Kidney tubule cell (primary cell): ENCODE data around the gene IGSF11.
"Not testable (repeated sequence)": the region's sequence is repeated elsewhere in the genome, so short reads cannot be mapped to it uniquely, and the experiment has no call there.

Experiments used
- DNase-seq: peaks from one replicate; pipeline ENCODE4 v3.0.0-alpha.2; 2018; ENCODE audit warnings: low spot score

IGSF11 gene, protein sequence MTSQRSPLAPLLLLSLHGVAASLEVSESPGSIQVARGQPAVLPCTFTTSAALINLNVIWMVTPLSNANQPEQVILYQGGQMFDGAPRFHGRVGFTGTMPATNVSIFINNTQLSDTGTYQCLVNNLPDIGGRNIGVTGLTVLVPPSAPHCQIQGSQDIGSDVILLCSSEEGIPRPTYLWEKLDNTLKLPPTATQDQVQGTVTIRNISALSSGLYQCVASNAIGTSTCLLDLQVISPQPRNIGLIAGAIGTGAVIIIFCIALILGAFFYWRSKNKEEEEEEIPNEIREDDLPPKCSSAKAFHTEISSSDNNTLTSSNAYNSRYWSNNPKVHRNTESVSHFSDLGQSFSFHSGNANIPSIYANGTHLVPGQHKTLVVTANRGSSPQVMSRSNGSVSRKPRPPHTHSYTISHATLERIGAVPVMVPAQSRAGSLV

DNA sequence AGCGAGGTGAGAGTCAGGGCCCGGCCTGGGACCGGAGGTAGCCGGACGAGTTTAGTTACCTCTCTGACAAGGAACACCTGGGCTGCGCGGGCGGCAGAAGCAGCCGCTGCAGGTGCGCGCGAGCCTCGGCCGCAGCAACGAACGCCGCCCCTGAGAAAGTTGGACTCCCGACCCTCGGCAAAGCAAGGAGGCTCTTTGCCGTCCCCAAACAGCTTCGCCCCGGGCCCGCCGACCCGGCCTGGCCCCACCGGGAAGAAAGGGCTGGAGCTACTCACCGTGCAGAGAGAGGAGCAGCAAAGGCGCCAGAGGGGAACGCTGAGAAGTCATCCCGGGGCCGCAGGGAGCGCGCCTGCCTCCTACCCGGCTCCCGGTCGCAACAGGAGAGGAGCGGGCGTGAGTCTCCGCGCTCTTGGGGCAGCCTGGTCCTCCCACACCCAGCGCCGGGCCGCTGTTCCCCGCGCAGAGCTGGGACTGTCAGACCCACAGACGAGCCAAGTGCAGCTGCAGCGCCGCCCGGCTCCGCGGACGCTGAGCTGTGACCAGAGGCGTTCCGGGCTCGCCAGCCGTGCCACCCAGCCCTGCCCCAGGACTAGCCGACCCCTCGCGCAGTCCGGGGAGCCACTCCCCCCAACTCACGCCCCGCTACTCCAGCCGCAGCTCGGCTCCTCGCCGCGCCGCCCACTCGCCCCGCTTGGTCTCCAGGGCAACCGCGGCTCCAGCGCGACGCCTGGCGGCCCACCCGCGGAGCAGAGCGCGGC lies at the start of gene IGSF11:
Gene IGSF11, minus strand, starts transcription at position 591 of the 758 bp plus-strand sequence. Its CDS starts 264 bp downstream, at position 327.
- DNase-seq: peak; percentile 65

GRCh38 chr3:119080364-119080763 lies 45.7 kb upstream of the IGSF11 start:
- DNase-seq: no peak

- no peak for DNase-seq
Observed at GRCh38 chr3:119073258-119074001, 38.8 kb upstream of the IGSF11 start.

- not testable (repeated sequence) for DNase-seq
Observed at GRCh38 chr3:119072451-119072850, 37.8 kb upstream of the IGSF11 start.

DNA sequence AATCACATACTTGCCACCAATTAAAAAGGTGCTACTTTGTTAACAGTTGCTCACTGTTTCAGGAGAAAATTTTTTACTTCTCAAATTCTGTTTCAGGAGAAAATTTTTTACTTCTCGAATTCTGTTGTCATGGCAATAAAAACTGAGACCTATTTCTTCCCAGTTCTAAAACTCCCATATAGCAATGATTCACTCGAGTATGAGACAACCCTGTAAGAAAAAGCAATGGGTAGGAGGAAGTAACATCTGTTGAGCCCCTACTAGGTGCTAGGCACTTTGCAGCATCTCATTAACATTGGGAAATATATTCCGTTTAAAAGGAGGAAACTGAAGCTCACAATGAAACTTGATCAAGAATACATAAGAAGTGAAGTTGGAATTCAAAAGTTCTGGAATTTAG lies 35.1 kb upstream of the IGSF11 start:
- no peak for DNase-seq

DNA sequence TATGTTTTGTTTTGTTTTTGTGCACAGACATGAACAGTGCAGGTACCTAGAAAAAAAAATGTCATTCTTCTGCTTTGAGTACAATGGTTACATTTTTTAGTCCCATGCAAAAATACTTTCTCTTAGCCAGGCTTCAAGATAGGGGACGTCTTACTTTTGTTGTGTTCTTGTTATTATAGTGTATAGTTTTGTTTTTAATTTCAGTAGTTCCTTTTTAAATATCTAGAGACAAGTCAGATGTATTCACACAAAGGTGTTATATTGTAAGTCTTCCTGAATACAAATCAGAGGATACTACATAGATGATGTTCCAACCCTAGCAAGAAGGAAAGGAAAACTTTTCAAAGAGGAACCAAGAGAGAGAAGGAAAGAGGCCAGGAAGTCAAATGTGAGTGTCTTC lies 28.8 kb upstream of the IGSF11 start:
- DNase-seq: no peak

DNA sequence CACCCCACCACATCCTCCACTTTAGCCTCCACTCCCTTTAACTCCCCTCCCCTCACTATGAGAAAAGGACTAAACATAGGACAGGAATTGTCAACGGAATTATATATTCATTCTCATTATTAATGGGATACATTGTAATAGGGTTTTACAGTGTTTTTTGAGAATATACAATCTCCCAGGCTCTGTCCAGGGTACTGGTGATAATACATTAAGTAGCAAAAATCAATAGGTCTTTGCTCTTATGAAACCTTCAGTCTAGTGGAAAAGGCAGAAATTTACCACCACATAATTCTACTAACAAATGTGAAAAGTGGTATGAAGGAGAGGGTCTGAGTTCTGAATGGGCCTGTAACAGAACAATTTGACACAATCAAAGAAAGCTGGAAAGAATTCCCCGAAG lies 28.2 kb upstream of the IGSF11 start:
- DNase-seq: no peak

GRCh38 chr3:119044593-119044992 lies 9.9 kb upstream of the IGSF11 start:
- DNase-seq: no peak

DNA sequence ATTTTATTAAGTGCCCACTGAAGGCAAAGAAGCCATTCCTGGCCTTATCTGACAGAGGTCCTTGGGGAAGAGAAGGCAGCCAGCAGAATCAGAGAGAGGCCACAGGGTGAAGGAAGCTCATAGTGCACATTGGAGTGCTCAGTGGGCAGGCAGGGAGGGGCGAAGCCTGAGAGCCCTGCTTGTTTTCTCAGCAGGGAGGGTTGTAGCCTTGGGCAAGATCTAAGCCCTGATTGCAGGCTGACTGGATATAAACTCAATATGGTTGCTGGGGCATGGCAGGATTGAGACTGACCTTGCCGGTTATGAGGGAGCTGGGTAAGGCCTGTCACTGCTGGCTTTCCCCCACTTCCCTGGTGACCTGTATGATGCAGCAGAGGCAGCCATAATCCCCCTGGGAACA lies 7.5 kb upstream of the IGSF11 start:
- no peak for DNase-seq

DNA sequence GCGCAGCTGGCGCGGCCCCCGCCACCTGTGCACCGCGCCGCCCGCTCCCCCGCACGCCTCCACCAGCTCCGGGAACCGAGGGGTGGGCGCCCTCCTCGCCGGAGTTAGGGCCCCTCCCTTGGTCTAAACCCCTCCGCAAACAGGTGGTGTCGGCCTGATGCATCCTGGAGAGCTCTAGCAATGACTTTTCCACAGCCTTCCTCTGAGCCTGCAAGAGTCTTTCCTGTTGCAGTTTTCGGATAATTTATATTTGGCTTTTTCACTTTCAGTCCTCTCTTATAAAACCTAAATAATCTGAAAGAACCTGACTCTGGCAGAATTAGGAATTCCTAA lies 334 bp upstream of the IGSF11 start:
- no peak for DNase-seq

DNA sequence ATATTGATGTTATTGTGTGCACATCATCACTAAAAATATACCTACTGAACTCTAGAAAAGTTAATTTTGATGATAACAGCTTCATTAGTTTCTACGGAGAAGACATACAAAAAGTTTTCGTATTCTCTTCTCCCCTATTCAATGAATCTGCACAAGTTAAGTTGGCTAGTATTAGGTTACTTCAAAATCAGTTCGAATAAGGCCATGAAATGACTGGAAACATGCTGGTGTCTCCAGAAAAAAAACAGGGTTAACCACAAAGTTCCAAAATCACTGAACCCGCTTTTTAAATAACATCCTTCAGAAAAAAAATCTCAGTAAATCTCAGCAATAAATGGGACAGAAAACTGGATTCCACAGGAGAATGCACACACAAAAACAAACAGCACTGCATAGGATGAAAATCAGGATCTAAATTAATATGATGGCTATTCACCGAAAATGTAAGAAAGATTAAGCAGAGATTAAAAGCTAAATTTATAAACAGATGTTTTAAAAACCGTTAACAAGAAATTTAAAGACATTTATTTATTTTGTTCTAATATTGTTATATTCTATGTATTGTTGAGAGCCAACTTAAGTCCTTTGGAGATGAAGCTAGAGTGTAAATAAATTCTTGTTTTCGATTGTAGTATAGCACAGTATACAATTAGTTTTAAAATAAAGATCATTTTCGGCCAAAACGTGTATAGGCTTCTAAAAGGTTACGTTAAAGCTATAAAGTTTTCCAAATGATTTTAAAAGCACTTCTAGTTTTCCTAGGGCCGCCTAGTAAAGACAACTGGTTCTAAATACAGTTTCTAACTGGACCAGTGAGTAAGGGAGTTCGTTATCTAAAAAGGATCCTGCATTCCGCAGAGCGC lies 1.0 kb downstream of the IGSF11 start:
- no peak for DNase-seq

GRCh38 chr3:119025171-119025795 lies 9.4 kb downstream of the IGSF11 start:
- no peak for DNase-seq

DNA sequence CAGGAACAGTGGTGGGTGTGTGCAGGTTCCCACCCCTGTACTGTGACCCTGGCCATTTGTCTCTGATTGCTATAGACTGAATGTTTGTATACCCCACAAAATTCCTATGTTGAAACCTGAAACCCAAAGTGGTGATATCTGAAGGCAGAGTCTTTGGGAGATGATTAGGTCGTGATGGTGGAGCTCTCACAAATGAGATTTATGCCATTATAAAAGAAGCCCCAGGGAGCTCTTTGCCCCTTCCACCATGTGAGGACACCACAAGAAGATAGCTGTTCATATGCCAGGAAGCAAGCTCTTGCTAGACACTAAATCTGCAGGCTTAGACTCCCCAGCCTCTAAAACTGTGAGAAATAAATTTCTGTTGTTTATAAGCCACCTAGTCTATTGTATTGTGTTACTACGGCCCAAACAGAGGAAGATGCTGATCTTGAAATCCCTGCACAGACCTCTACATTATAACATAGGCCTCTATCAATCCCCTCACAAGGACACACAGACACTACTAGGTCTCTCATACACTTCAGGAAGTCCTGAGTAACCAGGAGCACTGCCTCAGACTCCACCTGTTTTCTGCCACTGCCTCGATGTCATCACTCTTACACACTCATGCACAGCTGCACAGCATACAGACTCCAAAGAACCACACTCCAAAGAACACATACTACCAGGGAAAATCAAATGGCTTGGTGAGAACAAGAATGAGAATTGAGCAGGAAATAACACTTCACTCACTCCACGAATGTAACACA lies 14.7 kb downstream of the IGSF11 start:
- DNase-seq: no peak

GRCh38 chr3:119018690-119019463 lies 15.8 kb downstream of the IGSF11 start:
- DNase-seq: no peak

- DNase-seq: no peak
Observed at GRCh38 chr3:119015942-119016341, 18.7 kb downstream of the IGSF11 start.

DNA sequence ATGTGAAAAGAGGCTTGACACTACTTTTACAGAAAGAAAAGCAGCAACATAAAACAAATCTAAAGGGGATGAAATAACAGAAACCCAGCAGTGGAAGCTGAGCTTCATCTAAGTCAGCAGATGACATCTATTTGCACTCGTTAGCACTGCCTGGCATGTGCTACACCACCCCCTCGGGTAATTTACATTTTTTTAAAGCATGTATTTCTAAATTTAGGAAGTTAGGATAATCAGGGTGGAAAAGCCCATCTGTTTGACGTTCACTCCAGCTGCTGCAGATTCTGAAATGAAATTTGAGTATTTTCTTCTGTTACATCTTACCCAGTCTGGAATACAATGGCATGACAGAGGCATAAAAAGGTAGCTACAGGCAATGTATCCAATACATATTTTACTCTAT lies 20.7 kb downstream of the IGSF11 start:
- no peak for DNase-seq

DNA sequence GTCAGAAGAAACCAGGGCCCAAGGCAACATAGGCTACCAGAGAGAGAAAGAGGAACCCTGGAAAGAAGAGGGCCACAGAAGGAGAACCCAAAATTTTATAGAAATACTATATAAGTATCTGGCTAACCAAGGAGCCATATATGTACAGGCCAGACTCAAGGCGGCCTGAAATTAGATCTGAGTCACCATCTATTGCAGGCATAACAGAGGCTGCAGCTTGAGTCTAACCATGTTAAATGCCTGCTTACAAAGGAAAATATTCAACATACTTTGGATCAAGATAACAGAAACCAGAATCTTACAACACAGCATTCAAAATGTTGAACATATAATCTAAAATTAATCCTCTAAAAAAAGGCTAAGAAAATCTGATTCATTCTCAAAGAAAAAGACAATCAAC lies 23.1 kb downstream of the IGSF11 start:
- DNase-seq: no peak

DNA sequence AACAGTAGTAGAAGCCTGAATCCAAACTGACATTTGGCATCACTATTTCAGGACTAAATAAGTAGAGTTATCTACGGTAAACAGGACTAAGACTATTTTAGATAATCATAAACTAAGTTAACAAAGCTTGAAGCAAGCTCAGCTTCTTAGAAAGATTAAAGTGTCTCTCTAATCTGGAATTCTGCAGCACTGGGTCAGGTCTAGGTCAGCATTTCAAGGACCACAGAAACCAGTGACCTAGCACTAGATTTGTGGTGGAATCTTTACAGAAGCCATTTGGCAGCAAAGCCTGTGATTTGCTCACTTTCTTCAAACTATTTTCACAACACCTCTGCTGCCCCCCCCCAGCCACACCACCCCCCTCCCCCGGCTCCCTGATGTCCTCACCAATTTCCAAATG lies 37.5 kb downstream of the IGSF11 start:
- no peak for DNase-seq

DNA sequence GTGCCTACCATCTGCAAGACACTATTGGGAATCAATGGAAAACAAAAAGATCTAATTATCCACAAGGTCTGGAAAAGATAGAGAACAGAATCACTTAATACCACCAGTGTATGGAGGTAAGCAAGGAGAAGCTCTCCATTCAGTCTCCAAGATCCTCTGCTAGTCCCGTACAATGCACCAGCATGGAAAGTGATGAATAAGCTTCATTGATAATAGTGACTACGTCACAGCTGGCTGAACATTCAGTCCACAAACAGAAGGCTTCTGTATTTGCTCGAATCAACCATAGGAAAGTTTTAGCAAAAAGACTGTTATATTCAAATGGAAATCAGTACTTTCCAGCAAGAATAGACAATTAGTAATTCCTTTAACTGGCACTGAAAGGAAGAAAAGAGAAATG lies 42.9 kb downstream of the IGSF11 start:
- peak; percentile 17 for DNase-seq
